Measurements from ENCODE around the gene SETDB1.
"Not testable (repeated sequence)": the region's sequence is repeated elsewhere in the genome, so short reads cannot be mapped to it uniquely, and the experiment has no call there.

GRCh38 chr1:150899795-150900194 is 26.4 kb upstream of the SETDB1 start:
- not testable (repeated sequence) for TF ChIP-seq ZSCAN16 (tag by site-specific recombination; IDR thresholded peaks at IDR 0.05); ATF2 (tag by site-specific recombination; IDR thresholded peaks at IDR 0.05; ENCODE audit: low read depth)

All from HEK293 (cell line).